ENCODE results near the gene TSHR. TPM values are rescaled to one million over a fixed set of nuclear protein-coding genes. Genes with fewer than 3 reads are reported as not detected.

The TSHR gene
- total RNA-seq, 1 experiment from 2014 or later: not detected

GRCh38 chr14:81120501-81120900, 165.1 kb downstream of the TSHR start:
- Mint-ChIP-seq H3K4me1 (no peaks in the 10 kb centered on the region), H3K27ac (no peak overlapping the region), H3K4me3 (no peak overlapping the region), H3K9me3 (peaks cover 13% of the 10 kb centered on the region), H3K27me3 (ENCODE audit: low read depth) (no peaks in the 10 kb centered on the region; the same call in 1 of the 2 replicates), H3K36me3 (0 out of 2 replicates have a peak, but pooled peaks cover 3% of the 10 kb centered on the region)
- CTCF ChIA-PET: no interaction called here
- no peak for ATAC-seq
- DNase-seq (ENCODE audit: low spot score): no peak
- POLR2A ChIA-PET: no interaction called here
- TF ChIP-seq ZNF416 (CRISPR knock-in tag; IDR thresholded peaks at IDR 0.05): no peak
- TF ChIP-seq HMGA2 (CRISPR knock-in tag; IDR thresholded peaks at IDR 0.05): no peak

- H3K27ac Mint-ChIP-seq: no peak overlapping the region
- H3K27me3 Mint-ChIP-seq (ENCODE audit: low read depth): no peaks in the 10 kb centered on the region; the same call in 1 of the 2 replicates
- H3K4me3 Mint-ChIP-seq: no peak overlapping the region
- ChIA-PET CTCF (no interaction called here), POLR2A (no interaction called here)
- DNase-seq (ENCODE audit: low spot score) (no peak), ATAC-seq (no peak)
- H3K9me3 Mint-ChIP-seq: peaks cover 18% of the 10 kb centered on the region
- no peak for TF ChIP-seq ATF2 (CRISPR knock-in tag; IDR thresholded peaks at IDR 0.05; ENCODE audit: borderline replicate concordance, low read depth)
- TF ChIP-seq ZNF138 (CRISPR knock-in tag; conservative IDR thresholded peaks at IDR 0.05): no peak
- no peak for TF ChIP-seq ZNF671 (CRISPR knock-in tag; IDR thresholded peaks at IDR 0.05)
- no peak for TF ChIP-seq NR2C2 (CRISPR knock-in tag; IDR thresholded peaks at IDR 0.05)
- no peak for TF ChIP-seq AFF4 (CRISPR knock-in tag; IDR thresholded peaks at IDR 0.05; ENCODE audit: borderline replicate concordance)
- TF ChIP-seq FOXP4 (CRISPR knock-in tag; IDR thresholded peaks at IDR 0.05): no peak
- TF ChIP-seq AR (CRISPR knock-in tag; IDR thresholded peaks at IDR 0.05): no peak
- no peak for TF ChIP-seq PRDM15 (CRISPR knock-in tag; IDR thresholded peaks at IDR 0.05)
- no peak for TF ChIP-seq ZNF281 (CRISPR knock-in tag; IDR thresholded peaks at IDR 0.05)
- H3K36me3 Mint-ChIP-seq: 0 out of 2 replicates have a peak, but pooled peaks cover 3% of the 10 kb centered on the region
- H3K4me1 Mint-ChIP-seq: no peaks in the 10 kb centered on the region
Measured at GRCh38 chr14:81122326-81122725, 166.9 kb downstream of the TSHR start.
